Smooth muscle cell (in vitro differentiated cells): ENCODE results near the gene HMGN4. TPM values are rescaled to one million over a fixed set of nuclear protein-coding genes. Genes with fewer than 3 reads are reported as not detected.
A peak's percentile ranks its signal among the peaks of the same experiment; 100 is the strongest.

ENCODE experiments used
- DNase-seq: peaks from one replicate; lab custom pipeline; 2025; ENCODE audit not compliant: unreplicated experiment; lab: John Stamatoyannopoulos, UW
- H2AFZ ChIP-seq: fragments of 200-600 bp; sonication (generic); 2 replicates; pipeline ENCODE4 v1.6.0; 2016; ENCODE audit warnings: antibody characterized with exemption, low read depth, mild to moderate bottlenecking
- H3F3A ChIP-seq: fragments of 200-600 bp; sonication (generic); 2 replicates; pipeline ENCODE4 v1.6.0; 2017; ENCODE audit warnings: antibody characterized with exemption, low read depth
- H3K27ac ChIP-seq: fragments of 200-600 bp; sonication (generic); 2 replicates; pipeline ENCODE4 v1.5.1; 2016; ENCODE audit warnings: low read depth, mild to moderate bottlenecking
- H3K27me3 ChIP-seq: fragments of 200-600 bp; sonication (generic); 2 replicates; pipeline ENCODE4 v1.6.1; 2016; ENCODE audit warnings: low read depth, mild to moderate bottlenecking
- H3K36me3 ChIP-seq: fragments of 200-600 bp; sonication (generic); 2 replicates; pipeline ENCODE4 v1.5.1; 2016; ENCODE audit warnings: low read depth
- H3K4me1 ChIP-seq: fragments of 200-600 bp; sonication (generic); 2 replicates; pipeline ENCODE4 v1.5.1; 2016; ENCODE audit warnings: low read depth
- H3K4me2 ChIP-seq: fragments of 200-600 bp; sonication (generic); 2 replicates; pipeline ENCODE4 v1.6.0; 2016; ENCODE audit warnings: mild to moderate bottlenecking
- H3K4me3 ChIP-seq: fragments of 200-600 bp; sonication (generic); 2 replicates; pipeline ENCODE4 v1.5.1; 2016; ENCODE audit warnings: mild to moderate bottlenecking
- H3K79me2 ChIP-seq: fragments of 200-600 bp; sonication (generic); 2 replicates; pipeline ENCODE4 v1.6.0; 2016; ENCODE audit warnings: low read depth, mild to moderate bottlenecking
- H3K9ac ChIP-seq: fragments of 200-600 bp; sonication (generic); 2 replicates; pipeline ENCODE4 v1.6.0; 2016; ENCODE audit warnings: low read depth
- H3K9me3 ChIP-seq: fragments of 200-600 bp; sonication (generic); replicated peaks from 2 replicates; pipeline ENCODE4 v1.5.1; 2016; ENCODE audit warnings: low read depth
- H4K20me1 ChIP-seq: fragments of 200-600 bp; sonication (generic); 2 replicates; pipeline ENCODE4 v1.6.0; 2016; ENCODE audit warnings: low read depth
- CTCF ChIP-seq: fragments of 200-600 bp; sonication (generic); IDR thresholded peaks from 2 replicates; pipeline ENCODE4 v1.5.1; 2017; ENCODE audit warnings: borderline replicate concordance, mild to moderate bottlenecking, antibody characterized with exemption; ENCODE audit not compliant: insufficient read depth, poor library complexity, severe bottlenecking
- WGBS: methylation state at CpG from one replicate; pipeline ENCODE4 v1.1.7; 2016; ENCODE audit warnings: low lambda C conversion rate; 5-methylcytosine and 5-hydroxymethylcytosine counted together
- polyA plus RNA-seq: library from polyadenylated mRNA; unstranded; fragments of >200 nt; fragmentation: Nextera tagmentation; extraction: Ambion mirVana; gene quantifications from 2 replicates; pipeline ENCODE4 v1.2.1, GENCODE V29; 2016
- total RNA-seq: library from RNA; depleted of rRNA; stranded (reverse); fragments of >200 nt; gene quantifications from 2 replicates; pipeline ENCODE4 v1.2.3, GENCODE V29; 2014

Gene HMGN4
- total and polyA plus RNA-seq, 2 experiments from 2014 or later, result 39.4 to 53.6 TPM

DNA sequence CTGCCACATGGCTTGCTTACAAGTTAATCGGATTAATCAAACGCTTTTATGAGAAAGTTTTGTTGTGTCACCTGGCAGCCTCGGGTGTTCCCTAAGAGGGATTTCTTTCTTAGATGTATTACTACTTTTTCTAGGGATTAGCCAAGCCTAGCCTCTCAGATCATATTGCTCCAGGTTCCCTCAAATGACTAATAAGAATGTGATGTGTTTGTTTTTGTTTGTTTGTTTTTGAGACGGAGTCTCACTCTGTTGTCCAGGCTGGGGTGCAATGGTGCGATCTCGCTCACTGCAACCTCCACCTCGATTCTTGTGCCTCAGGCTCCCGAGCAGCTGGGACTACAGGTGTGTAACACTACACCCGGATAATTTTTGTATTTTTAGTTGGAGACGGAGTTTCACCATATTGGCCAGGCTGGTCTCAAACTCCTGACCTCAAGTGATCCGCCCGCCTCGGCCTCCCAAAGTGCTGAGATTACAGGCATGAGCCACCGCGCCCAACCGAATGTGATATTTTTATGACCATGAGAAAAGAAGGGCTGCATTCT lies 977 bp downstream of the HMGN4 start:
- peak overlapping the region; percentile 86 for H3K4me2 ChIP-seq
- H4K20me1 ChIP-seq, result peaks cover 4% of the 10 kb centered on the region
- no peaks in the 10 kb centered on the region for H3K36me3 ChIP-seq
- peaks cover 15% of the 10 kb centered on the region for H3K4me1 ChIP-seq
- H3K9me3 ChIP-seq, result no peaks in the 10 kb centered on the region
- H3K27me3 ChIP-seq, result no peaks in the 10 kb centered on the region
- DNase-seq, result no peak
- H3F3A ChIP-seq, result peaks cover 9% of the 10 kb centered on the region
- H3K4me3 ChIP-seq, result peak overlapping the region; percentile 75
- peaks cover 46% of the 10 kb centered on the region for H3K79me2 ChIP-seq
- no peak for TF ChIP-seq CTCF
- peak overlapping the region; percentile 86 for H3K9ac ChIP-seq
- H3K27ac ChIP-seq, result peak overlapping the region; percentile 88
- WGBS, result 69% methylated on average over 15 of the region's 16 CpGs
- peak overlapping the region; percentile 90 for H2AFZ ChIP-seq

DNA sequence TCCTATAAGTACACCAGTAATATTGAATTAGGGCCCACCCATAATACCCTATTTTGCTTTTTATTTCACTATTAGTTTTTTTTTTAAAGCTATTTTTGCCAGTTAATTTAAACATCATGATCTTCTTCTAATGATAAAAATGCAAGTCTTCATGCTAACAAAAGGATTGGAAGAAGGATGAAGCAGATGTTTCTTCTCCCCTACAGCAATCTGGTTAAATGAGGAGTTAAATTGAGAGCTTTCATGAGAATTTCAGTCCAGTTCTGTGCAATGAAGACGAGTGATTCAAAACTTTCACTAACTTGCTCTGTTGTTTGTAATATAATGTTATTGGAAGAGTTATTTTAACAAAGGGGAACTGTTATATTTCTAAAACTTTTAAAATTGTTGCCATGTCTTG lies 3.4 kb downstream of the HMGN4 start:
- Histone ChIP-seq H3K9me3 (no peaks in the 10 kb centered on the region), H3K4me3 (no peak overlapping the region), H3K4me1 (peaks cover 9% of the 10 kb centered on the region), H2AFZ (no peak overlapping the region), H3K4me2 (no peak overlapping the region), H3K79me2 (peaks cover 54% of the 10 kb centered on the region), H3K27me3 (no peaks in the 10 kb centered on the region), H3F3A (peaks cover 4% of the 10 kb centered on the region), H3K36me3 (no peaks in the 10 kb centered on the region), H3K27ac (no peak overlapping the region), H3K9ac (no peak overlapping the region), H4K20me1 (peaks cover 4% of the 10 kb centered on the region)
- no peak for DNase-seq
- TF ChIP-seq CTCF, result no peak
- WGBS, result 94% methylated on average over 1 of the region's 1 CpG

- peak; percentile 7 for TF ChIP-seq CTCF
- Histone ChIP-seq H3K9me3 (no peaks in the 10 kb centered on the region), H3K4me3 (no peak overlapping the region), H3K36me3 (no peaks in the 10 kb centered on the region), H3K4me2 (no peak overlapping the region), H3K79me2 (peaks cover 49% of the 10 kb centered on the region), H3K9ac (no peak overlapping the region), H3F3A (no peaks in the 10 kb centered on the region), H3K27ac (no peak overlapping the region), H4K20me1 (peaks cover 4% of the 10 kb centered on the region), H3K4me1 (peaks cover 3% of the 10 kb centered on the region), H2AFZ (no peak overlapping the region), H3K27me3 (no peaks in the 10 kb centered on the region)
- DNase-seq, result no peak
Observed at GRCh38 chr6:26543953-26544352, 5.8 kb downstream of the HMGN4 start.

- H3K79me2 ChIP-seq, result peaks cover 43% of the 10 kb centered on the region
- no peaks in the 10 kb centered on the region for H3K4me1 ChIP-seq
Observed at GRCh38 chr6:26544473-26544872, 6.3 kb downstream of the HMGN4 start.

More at GRCh38 chr6:26544473-26544872, 6.3 kb downstream of the HMGN4 start:
- Histone ChIP-seq H3K4me2 (no peak overlapping the region), H2AFZ (no peak overlapping the region), H3K27ac (no peak overlapping the region), H3K9me3 (no peaks in the 10 kb centered on the region), H3K9ac (no peak overlapping the region), H3K27me3 (no peaks in the 10 kb centered on the region), H3F3A (no peaks in the 10 kb centered on the region), H4K20me1 (peaks cover 4% of the 10 kb centered on the region), H3K4me3 (no peak overlapping the region), H3K36me3 (no peaks in the 10 kb centered on the region)
- DNase-seq, result no peak
- TF ChIP-seq CTCF, result no peak
